ENCODE results near the gene SPTBN1. TPM values are rescaled to one million over a fixed set of nuclear protein-coding genes. Genes with fewer than 3 reads are reported as not detected.

SPTBN1 gene
- total and polyA plus RNA-seq, 4 experiments from 2014 or later = 2.9 to 121 (median 87.3) TPM

DNA sequence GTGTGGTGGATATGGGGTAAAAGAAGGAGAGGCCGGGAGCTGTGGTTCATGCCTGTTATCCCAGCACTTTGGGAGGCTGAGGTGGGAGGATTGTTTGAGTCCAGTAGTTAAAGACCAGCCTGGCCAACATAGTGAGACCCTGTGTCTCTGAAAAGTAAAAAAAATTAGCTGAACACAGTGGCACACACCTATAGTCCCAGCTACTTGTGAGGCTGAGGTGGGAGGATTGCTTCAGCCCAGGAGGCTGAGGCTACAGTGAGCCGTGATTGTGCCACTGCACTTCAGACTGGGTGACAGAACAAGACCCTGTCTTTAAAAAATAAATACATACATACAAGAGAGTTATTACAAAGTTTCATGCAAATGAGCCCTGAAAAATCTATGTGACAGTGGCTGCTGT, 80.6 kb downstream of the SPTBN1 start:
- no peaks in the 10 kb centered on the region for H3K27me3 Mint-ChIP-seq
- H3K9me3 ChIP-seq (ENCODE audit: control insufficient read depth in 1 of 2, low read length in 2 of 2) = no peaks in the 10 kb centered on the region
- intact Hi-C loops (cut with micrococcal nuclease) = no loop called here
- no peak overlapping the region for H3K27ac Mint-ChIP-seq
- POLR2A ChIA-PET (ENCODE audit: partially characterized antibody) = no interaction called here
- H3K4me3 Mint-ChIP-seq = no peak overlapping the region
- no peaks in the 10 kb centered on the region for H3K4me1 Mint-ChIP-seq
- no peaks in the 10 kb centered on the region for H3K9me3 Mint-ChIP-seq
- CTCF ChIA-PET (ENCODE audit: partially characterized antibody) = interaction anchor here (3.3 kb wide), 1 partner anchor 12 kb away, joined by 12 read pairs; no protein-coding TSS in a partner anchor
- no peaks in the 10 kb centered on the region for H3K36me3 ChIP-seq (ENCODE audit: insufficient read depth, low read length)
- H3K4me3 ChIP-seq (ENCODE audit: low read length in 2 of 2) = no peak overlapping the region
- H3K27ac ChIP-seq (ENCODE audit: low read depth, low read length) = no peak overlapping the region
- no peaks in the 10 kb centered on the region for H3K36me3 Mint-ChIP-seq
- H3K27me3 ChIP-seq (ENCODE audit: insufficient read depth, low read length) = no peaks in the 10 kb centered on the region
- H3K4me1 ChIP-seq (ENCODE audit: insufficient read depth, low read length) = no peaks in the 10 kb centered on the region
- DNase-seq = no peak

DNA sequence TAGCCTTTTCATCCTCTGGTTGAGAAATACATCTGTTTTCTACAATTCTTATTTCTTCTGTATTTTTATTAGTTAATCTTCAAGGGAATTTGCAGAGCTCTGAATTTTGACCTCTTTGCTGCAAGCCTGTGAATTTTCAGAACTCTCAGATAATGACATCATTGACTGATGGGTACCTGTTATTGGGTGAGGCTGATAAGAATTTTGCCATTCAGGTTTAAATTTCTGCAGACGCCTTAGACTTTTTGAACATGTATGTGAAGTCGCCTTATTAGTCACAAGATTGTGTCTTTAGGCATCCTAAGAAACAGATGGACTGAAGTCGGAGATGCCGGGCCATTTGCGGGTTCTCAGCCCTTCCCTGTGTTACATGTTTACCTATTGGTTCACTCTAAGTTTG, 82.4 kb downstream of the SPTBN1 start:
- Mint-ChIP-seq H3K27me3 (no peaks in the 10 kb centered on the region), H3K4me1 (no peaks in the 10 kb centered on the region), H3K9me3 (no peaks in the 10 kb centered on the region), H3K4me3 (no peak overlapping the region), H3K27ac (no peak overlapping the region), H3K36me3 (no peaks in the 10 kb centered on the region)
- H3K4me1 ChIP-seq (ENCODE audit: insufficient read depth, low read length) = no peaks in the 10 kb centered on the region
- no peaks in the 10 kb centered on the region for H3K27me3 ChIP-seq (ENCODE audit: insufficient read depth, low read length)
- intact Hi-C loops (cut with micrococcal nuclease) = no loop called here
- no peaks in the 10 kb centered on the region for H3K9me3 ChIP-seq (ENCODE audit: control insufficient read depth in 1 of 2, low read length in 2 of 2)
- CTCF ChIA-PET (ENCODE audit: partially characterized antibody) = interaction anchor here (0.9 to 3.3 kb wide), 3 partner anchors 14 to 166 kb away, joined by 3 to 12 read pairs (median 3); no protein-coding TSS in a partner anchor
- no peak overlapping the region for H3K4me3 ChIP-seq (ENCODE audit: low read length in 2 of 2)
- POLR2A ChIA-PET (ENCODE audit: partially characterized antibody) = interaction anchor here (0.7 to 1.0 kb wide), 2 partner anchors 20 to 423 kb away, joined by 3 to 4 read pairs; no protein-coding TSS in a partner anchor
- no peak overlapping the region for H3K27ac ChIP-seq (ENCODE audit: low read depth, low read length)
- H3K36me3 ChIP-seq (ENCODE audit: insufficient read depth, low read length) = no peaks in the 10 kb centered on the region
- DNase-seq = no peak

DNA sequence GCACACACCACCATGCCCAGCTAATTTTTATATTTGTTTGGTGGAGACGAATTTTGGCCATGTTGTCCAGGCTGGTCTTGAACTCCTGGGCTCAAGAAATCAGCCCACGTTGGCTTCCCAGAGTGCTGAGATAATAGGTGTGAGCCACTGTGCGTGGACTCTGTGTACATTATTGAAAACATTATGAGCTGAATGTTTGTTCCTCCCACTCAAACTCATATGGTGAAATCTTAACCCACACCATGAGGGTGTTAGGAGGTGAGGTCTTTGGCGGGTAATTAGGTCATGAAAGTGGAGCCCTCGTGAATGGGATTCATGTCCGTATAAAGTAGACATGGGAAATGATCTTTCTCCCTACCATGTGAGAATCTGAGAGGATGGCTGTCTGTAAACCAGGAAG, 83.6 kb downstream of the SPTBN1 start:
- Mint-ChIP-seq H3K27ac (no peak overlapping the region), H3K4me3 (no peak overlapping the region), H3K36me3 (no peaks in the 10 kb centered on the region), H3K4me1 (no peaks in the 10 kb centered on the region), H3K9me3 (no peaks in the 10 kb centered on the region), H3K27me3 (no peaks in the 10 kb centered on the region)
- POLR2A ChIA-PET (ENCODE audit: partially characterized antibody) = interaction anchor here (1.0 kb wide), 1 partner anchor 19 kb away, joined by 4 read pairs; no protein-coding TSS in a partner anchor
- no peak for DNase-seq
- no peaks in the 10 kb centered on the region for H3K36me3 ChIP-seq (ENCODE audit: insufficient read depth, low read length)
- intact Hi-C loops (cut with micrococcal nuclease) = no loop called here
- no peaks in the 10 kb centered on the region for H3K4me1 ChIP-seq (ENCODE audit: insufficient read depth, low read length)
- no peak overlapping the region for H3K4me3 ChIP-seq (ENCODE audit: low read length in 2 of 2)
- no peak overlapping the region for H3K27ac ChIP-seq (ENCODE audit: low read depth, low read length)
- no peaks in the 10 kb centered on the region for H3K27me3 ChIP-seq (ENCODE audit: insufficient read depth, low read length)
- no peaks in the 10 kb centered on the region for H3K9me3 ChIP-seq (ENCODE audit: control insufficient read depth in 1 of 2, low read length in 2 of 2)
- CTCF ChIA-PET (ENCODE audit: partially characterized antibody) = interaction anchor here (1.0 to 1.6 kb wide), 3 partner anchors 15 to 165 kb away, joined by 3 read pairs; no protein-coding TSS in a partner anchor

DNA sequence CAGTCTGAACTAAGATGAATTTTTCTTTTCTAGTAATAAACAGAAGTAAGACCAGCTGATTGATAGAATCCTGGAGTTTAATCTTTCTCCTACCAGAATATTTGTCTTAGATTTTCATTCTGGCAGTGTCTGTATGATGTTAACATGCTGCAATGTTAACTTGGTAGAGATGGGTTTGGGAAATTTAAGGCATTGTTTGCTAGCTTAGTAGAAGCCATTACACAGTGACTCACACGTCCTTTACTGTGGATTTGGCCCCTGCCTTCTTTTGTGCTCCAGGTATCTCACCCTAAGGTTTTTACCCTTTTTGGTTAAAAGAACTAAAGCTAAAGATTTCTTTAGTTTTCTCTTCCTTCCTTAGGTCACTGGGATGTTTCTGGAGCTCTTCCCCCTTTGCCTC, 84.1 kb downstream of the SPTBN1 start:
- no peak overlapping the region for H3K4me3 Mint-ChIP-seq
- no peaks in the 10 kb centered on the region for H3K36me3 Mint-ChIP-seq
- no peak for DNase-seq
- Histone ChIP-seq H3K27me3 (ENCODE audit: insufficient read depth, low read length) (no peaks in the 10 kb centered on the region), H3K4me3 (ENCODE audit: low read length in 2 of 2) (no peak overlapping the region), H3K36me3 (ENCODE audit: insufficient read depth, low read length) (no peaks in the 10 kb centered on the region), H3K9me3 (ENCODE audit: control insufficient read depth in 1 of 2, low read length in 2 of 2) (no peaks in the 10 kb centered on the region), H3K4me1 (ENCODE audit: insufficient read depth, low read length) (no peaks in the 10 kb centered on the region), H3K27ac (ENCODE audit: low read depth, low read length) (no peak overlapping the region)
- H3K9me3 Mint-ChIP-seq = no peaks in the 10 kb centered on the region
- ChIA-PET CTCF (ENCODE audit: partially characterized antibody) (interaction anchor here (1.0 kb wide), 1 partner anchor 15 kb away, joined by 3 read pairs; no protein-coding TSS in a partner anchor), POLR2A (ENCODE audit: partially characterized antibody) (no interaction called here)
- H3K27ac Mint-ChIP-seq = no peak overlapping the region
- intact Hi-C loops (cut with micrococcal nuclease) = no loop called here
- no peaks in the 10 kb centered on the region for H3K4me1 Mint-ChIP-seq
- no peaks in the 10 kb centered on the region for H3K27me3 Mint-ChIP-seq

DNA sequence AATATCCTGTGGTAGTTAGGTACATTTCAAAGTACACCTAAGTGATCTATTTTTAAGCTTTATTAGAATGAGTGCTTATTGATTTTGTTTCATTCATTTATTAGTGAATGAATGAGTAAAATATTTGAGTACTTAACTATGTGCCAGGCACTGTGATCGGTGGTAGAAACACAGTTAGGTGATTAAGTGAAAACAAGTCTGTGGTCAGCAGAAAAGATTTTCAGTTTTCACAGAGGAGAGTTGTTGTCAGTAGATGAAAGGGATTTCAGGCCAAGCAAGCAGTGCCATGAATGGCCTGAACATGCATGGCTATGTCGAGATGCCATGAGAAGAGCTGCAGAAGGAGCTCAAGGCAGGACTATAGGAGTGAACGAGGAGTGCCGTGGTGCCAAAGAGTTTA, 85.9 kb downstream of the SPTBN1 start:
- Mint-ChIP-seq H3K27me3 (no peaks in the 10 kb centered on the region), H3K36me3 (no peaks in the 10 kb centered on the region), H3K9me3 (no peaks in the 10 kb centered on the region), H3K27ac (peak overlapping the region in 1 of 7 donors; percentile 74), H3K4me1 (no peaks in the 10 kb centered on the region), H3K4me3 (no peak overlapping the region)
- no peak overlapping the region for H3K27ac ChIP-seq (ENCODE audit: low read depth, low read length)
- H3K4me1 ChIP-seq (ENCODE audit: insufficient read depth, low read length) = no peaks in the 10 kb centered on the region
- no peaks in the 10 kb centered on the region for H3K27me3 ChIP-seq (ENCODE audit: insufficient read depth, low read length)
- no peak for DNase-seq
- H3K9me3 ChIP-seq (ENCODE audit: control insufficient read depth in 1 of 2, low read length in 2 of 2) = no peaks in the 10 kb centered on the region
- no peaks in the 10 kb centered on the region for H3K36me3 ChIP-seq (ENCODE audit: insufficient read depth, low read length)
- H3K4me3 ChIP-seq (ENCODE audit: low read length in 2 of 2) = no peak overlapping the region
- ChIA-PET CTCF (ENCODE audit: partially characterized antibody) (interaction anchor here (1.0 to 2.8 kb wide), 2 partner anchors 20 to 124 kb away, joined by 4 to 7 read pairs; no protein-coding TSS in a partner anchor), POLR2A (ENCODE audit: partially characterized antibody) (no interaction called here)
- intact Hi-C loops (cut with micrococcal nuclease) = no loop called here

DNA sequence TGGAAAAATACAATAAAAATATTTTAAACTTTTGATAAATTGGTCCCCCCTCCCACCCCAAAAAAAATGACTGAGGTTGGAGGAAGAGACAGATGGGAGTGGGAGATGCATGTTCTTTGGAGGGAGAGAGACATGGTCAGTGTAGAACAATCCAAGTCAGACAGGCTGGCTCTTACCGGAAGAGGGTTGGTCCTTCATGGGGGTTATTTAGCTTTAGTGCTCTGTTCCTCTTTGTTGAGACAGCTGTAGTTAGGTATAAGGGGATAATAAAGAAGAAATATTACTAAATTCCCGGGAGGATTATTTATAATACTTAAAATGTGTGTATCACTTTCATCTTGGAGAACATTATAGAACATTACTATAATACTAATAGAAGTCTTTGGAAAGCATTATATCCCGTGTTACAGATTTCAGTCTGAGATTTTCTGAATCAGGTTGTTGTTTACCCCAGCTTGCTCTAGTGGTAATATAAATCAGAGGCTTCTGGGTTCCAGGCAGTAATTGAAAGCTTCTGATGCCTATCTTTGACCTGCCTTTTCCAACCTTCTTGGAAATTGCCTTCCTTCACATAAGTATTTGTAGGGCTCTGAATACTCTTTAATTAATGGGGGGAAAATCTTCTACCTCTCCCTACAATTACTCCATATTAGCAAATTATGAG, 87.7 kb downstream of the SPTBN1 start:
- Mint-ChIP-seq H3K27ac (no peak overlapping the region), H3K27me3 (no peaks in the 10 kb centered on the region), H3K36me3 (no peaks in the 10 kb centered on the region), H3K4me3 (no peak overlapping the region), H3K4me1 (no peaks in the 10 kb centered on the region), H3K9me3 (no peaks in the 10 kb centered on the region)
- no peak overlapping the region for H3K27ac ChIP-seq (ENCODE audit: low read depth, low read length)
- no peaks in the 10 kb centered on the region for H3K4me1 ChIP-seq (ENCODE audit: insufficient read depth, low read length)
- no peak for DNase-seq
- no peaks in the 10 kb centered on the region for H3K9me3 ChIP-seq (ENCODE audit: control insufficient read depth in 1 of 2, low read length in 2 of 2)
- no peaks in the 10 kb centered on the region for H3K36me3 ChIP-seq (ENCODE audit: insufficient read depth, low read length)
- ChIA-PET CTCF (ENCODE audit: partially characterized antibody) (interaction anchor here (2.8 kb wide), 1 partner anchor 22 kb away, joined by 7 read pairs; no protein-coding TSS in a partner anchor), POLR2A (ENCODE audit: partially characterized antibody) (no interaction called here)
- H3K4me3 ChIP-seq (ENCODE audit: low read length in 2 of 2) = no peak overlapping the region
- intact Hi-C loops (cut with micrococcal nuclease) = no loop called here
- H3K27me3 ChIP-seq (ENCODE audit: insufficient read depth, low read length) = no peaks in the 10 kb centered on the region

DNA sequence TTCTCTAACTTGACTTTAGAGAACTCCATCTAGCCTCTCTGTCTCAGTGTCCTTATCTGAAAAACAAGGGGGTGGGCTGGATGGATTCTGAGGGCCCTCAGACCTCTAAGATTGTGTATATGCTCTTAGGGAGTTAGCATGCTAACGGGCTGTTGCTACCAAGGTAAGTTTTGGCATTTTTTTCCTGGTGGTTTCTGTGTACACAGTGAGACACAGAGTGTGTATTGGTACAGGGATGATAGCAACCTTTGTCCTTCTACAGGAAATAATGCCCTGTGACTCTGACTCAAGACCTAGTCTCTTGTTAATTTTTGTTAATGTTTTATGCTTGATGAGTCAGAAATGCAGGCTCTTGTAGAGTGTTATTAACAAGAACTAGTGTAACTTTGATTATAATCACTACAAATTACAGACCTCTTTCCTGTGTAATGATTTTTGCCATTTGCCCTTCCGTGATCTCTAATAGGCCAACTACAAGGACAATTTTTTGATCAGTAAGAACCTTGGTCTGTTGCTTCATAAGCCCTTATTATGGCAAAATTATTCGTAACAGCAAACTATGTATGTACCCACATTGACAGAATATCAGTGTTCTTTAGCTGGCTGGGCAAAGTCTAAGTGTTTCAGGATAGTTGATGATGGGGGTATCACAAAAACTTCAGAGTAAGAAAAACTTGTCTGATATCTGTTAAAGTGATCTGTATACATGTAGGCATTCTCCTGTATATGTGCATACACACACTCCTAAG, 89.7 kb downstream of the SPTBN1 start:
- Histone ChIP-seq H3K4me1 (ENCODE audit: insufficient read depth, low read length) (no peaks in the 10 kb centered on the region), H3K27ac (ENCODE audit: low read depth, low read length) (no peak overlapping the region), H3K27me3 (ENCODE audit: insufficient read depth, low read length) (no peaks in the 10 kb centered on the region), H3K36me3 (ENCODE audit: insufficient read depth, low read length) (no peaks in the 10 kb centered on the region), H3K4me3 (ENCODE audit: low read length in 2 of 2) (no peak overlapping the region), H3K9me3 (ENCODE audit: control insufficient read depth in 1 of 2, low read length in 2 of 2) (no peaks in the 10 kb centered on the region)
- ChIA-PET CTCF (ENCODE audit: partially characterized antibody) (no interaction called here), POLR2A (ENCODE audit: partially characterized antibody) (no interaction called here)
- Mint-ChIP-seq H3K9me3 (no peaks in the 10 kb centered on the region), H3K36me3 (no peaks in the 10 kb centered on the region), H3K27me3 (no peaks in the 10 kb centered on the region), H3K27ac (no peak overlapping the region), H3K4me3 (no peak overlapping the region), H3K4me1 (no peaks in the 10 kb centered on the region)
- intact Hi-C loops (cut with micrococcal nuclease) = no loop called here
- DNase-seq = no peak
